HEK293T (cell line): ENCODE measurements around the gene SSH2.

Source experiments
- ARNT ChIP-seq: fragments of 450-650 bp; IDR thresholded peaks from 2 replicates; pipeline ENCODE4 v1.6.1; 2017; ENCODE audit warnings: mild to moderate bottlenecking
- BHLHE40 ChIP-seq: fragments of 450-650 bp; IDR thresholded peaks from 2 replicates; pipeline ENCODE4 v1.6.1; 2016; ENCODE audit warnings: mild to moderate bottlenecking, moderate library complexity, borderline replicate concordance
- CTBP1 ChIP-seq: fragments of 450-650 bp; IDR thresholded peaks from 2 replicates; pipeline ENCODE4 v1.6.1; 2016; ENCODE audit warnings: borderline replicate concordance
- FOXK2 ChIP-seq: fragments of 450-650 bp; IDR thresholded peaks from 2 replicates; pipeline ENCODE4 v1.6.1; 2016; ENCODE audit warnings: mild to moderate bottlenecking
- FOXM1 ChIP-seq: fragments of 450-650 bp; IDR thresholded peaks from 2 replicates; pipeline ENCODE4 v1.6.1; 2017; ENCODE audit warnings: mild to moderate bottlenecking, borderline replicate concordance
- HDGF ChIP-seq: fragments of 450-650 bp; IDR thresholded peaks from 2 replicates; pipeline ENCODE4 v1.6.1; 2017; ENCODE audit warnings: antibody characterized with exemption, borderline replicate concordance
- NFRKB ChIP-seq: fragments of 450-650 bp; IDR thresholded peaks from 2 replicates; pipeline ENCODE4 v1.6.1; 2016; ENCODE audit warnings: mild to moderate bottlenecking, moderate library complexity
- SUZ12 ChIP-seq: fragments of 450-650 bp; IDR thresholded peaks from 2 replicates; pipeline ENCODE4 v1.6.1; 2016; ENCODE audit warnings: mild to moderate bottlenecking
- TARDBP ChIP-seq: fragments of 450-650 bp; IDR thresholded peaks from 2 replicates; pipeline ENCODE4 v1.6.1; 2016
- ZNF384 ChIP-seq: fragments of 450-650 bp; IDR thresholded peaks from 2 replicates; pipeline ENCODE4 v1.6.1; 2016

- TF ChIP-seq FOXK2 (no peak), NFRKB (no peak), FOXM1 (no peak), ZNF384 (no peak), BHLHE40 (no peak), CTBP1 (no peak), ARNT (no peak), SUZ12 (no peak), TARDBP (no peak), HDGF (no peak)
Observed at GRCh38 chr17:29835435-29836351, 94.3 kb downstream of the SSH2 start.
